Panc1 (cell line): ENCODE data around the gene MYPN. TPM values are rescaled to one million over a fixed set of nuclear protein-coding genes. Genes with fewer than 3 reads are reported as not detected.

Experiments
- ATAC-seq: fragments of 200-7000 bp; cut with Tn5 transposase; 2 replicates; pipeline ENCODE4 v1.9.1; 2020; ENCODE audit warnings: mild to moderate bottlenecking, moderate library complexity
- BruUV-seq: library from RNA; stranded (reverse); fragments of 400-500 nt; replicated peaks from 2 replicates; lab custom pipeline; 2021; lab: Mats Ljungman, UMichigan
- CTCF ChIA-PET: fragments of 300-600 bp; sonication (Branson Sonifier 250); formaldehyde crosslinking; loops from one replicate; lab custom pipeline; 2022; ENCODE audit warnings: antibody characterized with exemption; lab: Charles Lee
- POLR2A ChIA-PET: fragments of 300-600 bp; sonication (Branson Sonifier 250); formaldehyde crosslinking; loops from one replicate; lab custom pipeline; 2022; ENCODE audit warnings: antibody characterized with exemption; lab: Charles Lee
- DNase-seq: peaks from one replicate; pipeline ENCODE4 v3.0.0-alpha.2; 2010; ENCODE audit warnings: low read depth, low spot score
- H3K27ac ChIP-seq: 2 replicates; pipeline ENCODE4 v1.5.1; 2011; ENCODE audit warnings: mild to moderate bottlenecking, low read length, inconsistent platforms
- H3K27me3 ChIP-seq: fragments of 200-500 bp; sonication (Bioruptor generic); 2 replicates; pipeline ENCODE4 v1.6.0; 2014; ENCODE audit warnings: low read length, inconsistent platforms; ENCODE audit not compliant: control insufficient read depth, insufficient read depth
- H3K36me3 ChIP-seq: fragments of 200-500 bp; sonication (Bioruptor generic); 2 replicates; pipeline ENCODE4 v1.5.1; 2014; ENCODE audit warnings: inconsistent platforms, mild to moderate bottlenecking, low read length, moderate library complexity; ENCODE audit not compliant: control insufficient read depth, insufficient read depth
- H3K4me1 ChIP-seq: 2 replicates; pipeline ENCODE4 v1.5.1; 2011; ENCODE audit warnings: inconsistent platforms, mild to moderate bottlenecking, low read length, moderate library complexity; ENCODE audit not compliant: control insufficient read depth, insufficient read depth
- H3K4me3 ChIP-seq, 2 experiments: 2 replicates each; pipeline ENCODE4 v1.5.1; 2011 to 2012; ENCODE audit warnings: low read depth in 2 of 2, low read length in 2 of 2, mild to moderate bottlenecking in 2 of 2, inconsistent platforms in 1 of 2, moderate library complexity in 1 of 2
- H3K9me3 ChIP-seq: fragments of 200-500 bp; sonication (Bioruptor generic); 2 replicates; pipeline ENCODE4 v1.5.1; 2014; ENCODE audit warnings: low read depth, mild to moderate bottlenecking, inconsistent platforms, low read length, moderate library complexity; ENCODE audit not compliant: control insufficient read depth, insufficient read depth
- POLR2AphosphoS5 ChIP-seq: IDR thresholded peaks from 2 replicates; pipeline ENCODE4 v1.6.1; 2012; ENCODE audit warnings: mild to moderate bottlenecking, low read depth, low read length, moderate library complexity
- SIN3A ChIP-seq: IDR thresholded peaks from 2 replicates; pipeline ENCODE4 v1.6.1; 2012; ENCODE audit warnings: low read depth, mild to moderate bottlenecking, low read length, moderate library complexity, borderline replicate concordance; ENCODE audit not compliant: insufficient read depth
- TCF7L2 ChIP-seq: IDR thresholded peaks from 2 replicates; pipeline ENCODE4 v1.6.1; 2011; ENCODE audit warnings: mild to moderate bottlenecking, low read depth, low read length, inconsistent platforms
- in situ Hi-C: cut with HindIII; loops from 2 replicates; pipeline ENCODE4 v1.10.0; 2016; ENCODE audit warnings: low sequenced_read_pairs, low pct_unique_long_range_greater_than_20kb
- intact Hi-C: fragments of 100-400 bp; cut with micrococcal nuclease; formaldehyde crosslinking; loops from one replicate; pipeline ENCODE4 v1.10.0; 2022; ENCODE audit not compliant: unreplicated experiment
- total RNA-seq: library from RNA; stranded (reverse); gene quantifications from one replicate; pipeline ENCODE4 v1.2.1, GENCODE V29; 2021; ENCODE audit not compliant: unreplicated experiment
- TF ChIP-seq, protein P1 (sequence below): fragments of 450-650 bp; IDR thresholded peaks from 2 replicates; pipeline ENCODE4 v1.5.1; 2017; ENCODE audit warnings: mild to moderate bottlenecking
- TF ChIP-seq, protein P2 (sequence below), 2 experiments: IDR thresholded peaks; 2 replicates each; pipeline ENCODE4 v1.6.1; 2011 to 2012; ENCODE audit warnings: low read depth in 2 of 2, control low read depth in 1 of 2, low read length in 1 of 2, mild to moderate bottlenecking in 1 of 2, moderate library complexity in 1 of 2; ENCODE audit not compliant: insufficient read depth in 1 of 2

The MYPN gene
- total RNA-seq, 1 experiment from 2014 or later = 39.1 TPM

DNA sequence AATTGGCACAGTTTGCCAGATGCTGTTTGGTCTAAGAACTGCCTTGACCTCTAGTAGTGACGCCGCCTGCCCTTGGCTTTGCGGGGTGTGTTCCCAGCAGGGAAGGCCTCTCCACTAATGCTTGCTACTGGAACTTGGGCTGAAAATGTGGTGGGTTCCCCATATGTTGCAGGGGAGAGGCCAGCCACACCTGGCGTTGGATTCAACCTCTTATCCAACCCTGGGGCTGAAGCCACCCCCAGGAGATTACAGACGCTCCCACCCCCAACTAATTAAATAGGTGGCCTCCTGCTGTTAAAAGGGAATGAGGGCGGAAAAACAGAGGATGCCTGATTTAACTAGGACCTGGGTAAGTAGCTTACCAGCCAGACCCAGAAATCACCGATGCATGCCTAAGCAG, 141.9 kb downstream of the MYPN start:
- BruUV-seq = no TSS peak
- Histone ChIP-seq H3K27me3 (no peaks in the 10 kb centered on the region; the same call in 1 of the 2 replicates), H3K36me3 (no peaks in the 10 kb centered on the region), H3K9me3 (no peaks in the 10 kb centered on the region), H3K27ac (no peak overlapping the region), H3K4me3 (no peak overlapping the region), H3K4me1 (no peaks in the 10 kb centered on the region)
- DNase-seq (no peak), ATAC-seq (no peak)
- ChIA-PET POLR2A (interaction anchor here (0.6 kb wide), 1 partner anchor 60 kb away, joined by 7 read pairs; no protein-coding TSS in a partner anchor), CTCF (no interaction called here)
- in situ Hi-C loops = no loop called here
- TF ChIP-seq TCF7L2 (no peak), SIN3A (no peak)
- TF ChIP-seq, protein P1, sequence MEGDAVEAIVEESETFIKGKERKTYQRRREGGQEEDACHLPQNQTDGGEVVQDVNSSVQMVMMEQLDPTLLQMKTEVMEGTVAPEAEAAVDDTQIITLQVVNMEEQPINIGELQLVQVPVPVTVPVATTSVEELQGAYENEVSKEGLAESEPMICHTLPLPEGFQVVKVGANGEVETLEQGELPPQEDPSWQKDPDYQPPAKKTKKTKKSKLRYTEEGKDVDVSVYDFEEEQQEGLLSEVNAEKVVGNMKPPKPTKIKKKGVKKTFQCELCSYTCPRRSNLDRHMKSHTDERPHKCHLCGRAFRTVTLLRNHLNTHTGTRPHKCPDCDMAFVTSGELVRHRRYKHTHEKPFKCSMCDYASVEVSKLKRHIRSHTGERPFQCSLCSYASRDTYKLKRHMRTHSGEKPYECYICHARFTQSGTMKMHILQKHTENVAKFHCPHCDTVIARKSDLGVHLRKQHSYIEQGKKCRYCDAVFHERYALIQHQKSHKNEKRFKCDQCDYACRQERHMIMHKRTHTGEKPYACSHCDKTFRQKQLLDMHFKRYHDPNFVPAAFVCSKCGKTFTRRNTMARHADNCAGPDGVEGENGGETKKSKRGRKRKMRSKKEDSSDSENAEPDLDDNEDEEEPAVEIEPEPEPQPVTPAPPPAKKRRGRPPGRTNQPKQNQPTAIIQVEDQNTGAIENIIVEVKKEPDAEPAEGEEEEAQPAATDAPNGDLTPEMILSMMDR = no peak
- intact Hi-C loops = no loop called here

DNA sequence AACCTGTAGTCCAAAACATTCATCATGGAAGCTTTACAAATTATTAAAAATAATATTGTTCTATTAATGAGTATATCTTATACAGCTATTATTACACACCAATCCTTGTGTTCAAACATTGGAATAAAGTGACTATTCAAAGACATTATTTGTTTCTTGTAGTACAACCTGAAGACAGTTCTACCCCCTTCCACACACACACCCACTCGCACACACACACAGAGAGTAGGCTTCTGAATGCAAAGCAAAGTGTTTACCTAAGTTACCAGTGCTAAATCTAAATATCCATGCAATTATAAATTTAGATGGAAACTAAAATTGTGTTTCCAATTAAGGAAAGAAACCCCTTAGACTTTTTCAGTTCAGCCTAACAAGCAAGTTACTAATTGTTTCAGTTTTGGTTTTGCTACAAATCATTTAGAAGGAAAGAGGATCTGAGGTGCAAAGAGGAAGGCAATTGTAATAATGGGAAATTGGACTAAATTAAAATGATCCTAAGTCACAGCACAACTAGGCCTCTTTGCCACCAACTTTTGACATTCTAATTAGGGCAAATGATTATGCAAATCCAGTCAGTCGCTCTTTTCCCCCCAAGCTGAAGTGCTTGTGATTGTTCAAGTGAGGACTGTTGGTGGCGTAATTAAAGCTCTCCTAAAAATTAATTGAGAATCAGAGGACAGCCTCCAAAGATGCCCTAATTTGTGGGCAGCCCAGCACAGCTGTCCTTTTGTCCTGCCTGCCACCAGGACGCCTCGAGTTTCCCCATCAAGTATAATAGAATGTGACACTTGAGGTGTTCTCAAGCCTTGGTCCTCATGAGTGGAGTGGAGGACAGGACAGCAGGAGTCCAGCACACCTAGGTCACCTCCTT, 142.6 kb downstream of the MYPN start:
- intact Hi-C loops (no loop called here), in situ Hi-C loops (no loop called here)
- Histone ChIP-seq H3K27me3 (no peaks in the 10 kb centered on the region; the same call in 1 of the 2 replicates), H3K4me3 (no peak overlapping the region), H3K36me3 (no peaks in the 10 kb centered on the region), H3K4me1 (no peaks in the 10 kb centered on the region), H3K9me3 (no peaks in the 10 kb centered on the region), H3K27ac (no peak overlapping the region)
- DNase-seq (no peak), ATAC-seq (no peak)
- TF ChIP-seq POLR2AphosphoS5 (no peak), TCF7L2 (no peak), SIN3A (no peak)
- TF ChIP-seq, protein P1 = no peak
- TF ChIP-seq, protein P2, sequence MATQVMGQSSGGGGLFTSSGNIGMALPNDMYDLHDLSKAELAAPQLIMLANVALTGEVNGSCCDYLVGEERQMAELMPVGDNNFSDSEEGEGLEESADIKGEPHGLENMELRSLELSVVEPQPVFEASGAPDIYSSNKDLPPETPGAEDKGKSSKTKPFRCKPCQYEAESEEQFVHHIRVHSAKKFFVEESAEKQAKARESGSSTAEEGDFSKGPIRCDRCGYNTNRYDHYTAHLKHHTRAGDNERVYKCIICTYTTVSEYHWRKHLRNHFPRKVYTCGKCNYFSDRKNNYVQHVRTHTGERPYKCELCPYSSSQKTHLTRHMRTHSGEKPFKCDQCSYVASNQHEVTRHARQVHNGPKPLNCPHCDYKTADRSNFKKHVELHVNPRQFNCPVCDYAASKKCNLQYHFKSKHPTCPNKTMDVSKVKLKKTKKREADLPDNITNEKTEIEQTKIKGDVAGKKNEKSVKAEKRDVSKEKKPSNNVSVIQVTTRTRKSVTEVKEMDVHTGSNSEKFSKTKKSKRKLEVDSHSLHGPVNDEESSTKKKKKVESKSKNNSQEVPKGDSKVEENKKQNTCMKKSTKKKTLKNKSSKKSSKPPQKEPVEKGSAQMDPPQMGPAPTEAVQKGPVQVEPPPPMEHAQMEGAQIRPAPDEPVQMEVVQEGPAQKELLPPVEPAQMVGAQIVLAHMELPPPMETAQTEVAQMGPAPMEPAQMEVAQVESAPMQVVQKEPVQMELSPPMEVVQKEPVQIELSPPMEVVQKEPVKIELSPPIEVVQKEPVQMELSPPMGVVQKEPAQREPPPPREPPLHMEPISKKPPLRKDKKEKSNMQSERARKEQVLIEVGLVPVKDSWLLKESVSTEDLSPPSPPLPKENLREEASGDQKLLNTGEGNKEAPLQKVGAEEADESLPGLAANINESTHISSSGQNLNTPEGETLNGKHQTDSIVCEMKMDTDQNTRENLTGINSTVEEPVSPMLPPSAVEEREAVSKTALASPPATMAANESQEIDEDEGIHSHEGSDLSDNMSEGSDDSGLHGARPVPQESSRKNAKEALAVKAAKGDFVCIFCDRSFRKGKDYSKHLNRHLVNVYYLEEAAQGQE (IDR thresholded peaks at IDR 0.05; ENCODE audit: insufficient read depth in 1 of 2, low read depth in 2 of 2, low read length in 1 of 2) = no peak
- BruUV-seq = no TSS peak
- ChIA-PET CTCF (no interaction called here), POLR2A (interaction anchor here (0.6 kb wide), 1 partner anchor 61 kb away, joined by 7 read pairs; no protein-coding TSS in a partner anchor)
